ENCODE measurements around the gene CCL26.

CCL26 gene

GRCh38 chr7:75806560-75807307, 34.7 kb upstream of the CCL26 start:
- no peak for TF ChIP-seq CTCF (conservative IDR thresholded peaks at IDR 0.05; ENCODE audit: low read depth, low read length)
- no peak for DNase-seq (ENCODE audit: low read depth)
- H3K4me3 ChIP-seq (ENCODE audit: low read length) = no peak overlapping the region

DNA sequence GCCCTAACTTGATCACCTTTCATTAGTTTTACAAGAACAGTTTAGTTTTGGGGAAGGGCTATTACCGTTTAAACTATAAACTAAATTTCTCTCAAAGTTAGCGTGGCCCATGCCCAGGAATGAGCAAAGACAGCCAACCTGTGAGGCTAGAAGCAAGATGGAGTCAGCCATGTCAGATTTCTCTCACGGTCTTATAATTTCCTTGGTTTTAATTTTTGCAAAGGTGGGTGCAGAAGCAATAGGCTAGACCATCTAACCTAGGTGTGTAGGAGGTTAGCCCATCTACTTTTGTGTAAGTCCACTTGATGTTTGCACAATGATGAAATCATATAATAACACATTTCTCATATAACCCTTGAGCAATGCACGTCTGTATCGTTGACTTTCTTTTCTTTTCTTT, 32.7 kb upstream of the CCL26 start:
- no peak overlapping the region for H3K4me3 ChIP-seq (ENCODE audit: low read length)
- TF ChIP-seq CTCF (conservative IDR thresholded peaks at IDR 0.05; ENCODE audit: low read depth, low read length) = no peak

DNA sequence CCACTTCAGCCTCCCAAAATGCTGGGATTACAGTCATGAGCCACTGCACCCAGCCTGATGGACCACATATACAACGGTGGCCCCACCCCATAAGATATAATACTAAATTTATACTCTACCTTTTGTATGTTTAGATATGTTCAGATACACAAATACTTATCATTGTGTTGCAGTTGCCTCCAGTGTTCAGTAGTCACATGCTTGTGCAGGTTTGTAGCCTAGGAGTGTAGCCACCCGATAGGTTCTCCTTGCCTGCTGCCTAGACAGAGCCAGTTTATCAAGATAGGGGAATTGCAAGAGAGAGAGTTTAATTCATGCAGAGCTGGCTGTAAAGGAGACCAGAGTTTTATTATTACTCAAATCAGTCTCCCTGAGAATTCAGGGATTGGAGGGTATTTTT, 32.0 kb upstream of the CCL26 start:
- no peak for TF ChIP-seq CTCF (conservative IDR thresholded peaks at IDR 0.05; ENCODE audit: low read depth, low read length)
- no peak overlapping the region for H3K4me3 ChIP-seq (ENCODE audit: low read length)
- no peak for DNase-seq (ENCODE audit: low read depth)

More for the DNA sequence above, 32.7 kb upstream of the CCL26 start:
- no peak for DNase-seq (ENCODE audit: low read depth)

GRCh38 chr7:75802552-75802821, 30.5 kb upstream of the CCL26 start:
- DNase-seq (ENCODE audit: low read depth) = no peak
- TF ChIP-seq CTCF (conservative IDR thresholded peaks at IDR 0.05; ENCODE audit: low read depth, low read length) = no peak
- H3K4me3 ChIP-seq (ENCODE audit: low read length) = no peak overlapping the region

- no peak for DNase-seq (ENCODE audit: low read depth)
- no peak overlapping the region for H3K4me3 ChIP-seq (ENCODE audit: low read length)
- no peak for TF ChIP-seq CTCF (conservative IDR thresholded peaks at IDR 0.05; ENCODE audit: low read depth, low read length)
Observed at GRCh38 chr7:75798770-75799169, 26.8 kb upstream of the CCL26 start.

- H3K4me3 ChIP-seq (ENCODE audit: low read length) = no peak overlapping the region
- DNase-seq (ENCODE audit: low read depth) = no peak
- no peak for TF ChIP-seq CTCF (conservative IDR thresholded peaks at IDR 0.05; ENCODE audit: low read depth, low read length)
Observed at GRCh38 chr7:75796420-75796819, 24.4 kb upstream of the CCL26 start.

GRCh38 chr7:75795831-75796285, 23.8 kb upstream of the CCL26 start:
- no peak for TF ChIP-seq CTCF (conservative IDR thresholded peaks at IDR 0.05; ENCODE audit: low read depth, low read length)
- H3K4me3 ChIP-seq (ENCODE audit: low read length) = no peak overlapping the region
- DNase-seq (ENCODE audit: low read depth) = no peak

Data from retinal pigment epithelial cell (primary cell).